ENCODE results near the gene EXOC4. TPM values are rescaled to one million over a fixed set of nuclear protein-coding genes. Genes with fewer than 3 reads are reported as not detected.

The EXOC4 gene
- total RNA-seq, 2 donors from 2014 or later = 106 to 115 TPM

GRCh38 chr7:133372337-133372736, 119.5 kb downstream of the EXOC4 start:
- no peaks in the 10 kb centered on the region for H3K9me3 ChIP-seq (ENCODE audit: control insufficient read depth, low read length)
- Mint-ChIP-seq H3K27ac (no peak overlapping the region), H3K4me3 (no peak overlapping the region), H3K4me1 (peaks cover 9% of the 10 kb centered on the region), H3K36me3 (ENCODE audit: low read depth) (peaks cover 14% of the 10 kb centered on the region), H3K9me3 (no peaks in the 10 kb centered on the region), H3K27me3 (ENCODE audit: insufficient read depth) (no peaks in the 10 kb centered on the region)
- 98% methylated on average over 1 of the region's 1 CpG; no CpG with 5 or more reads in 1 of the 2 experiments for WGBS, 2 experiments (ENCODE audit: insufficient coverage in 1 of 2, insufficient read length in 1 of 2)
- no peak overlapping the region for H3K4me3 ChIP-seq (ENCODE audit: low read length)
- H3K9ac ChIP-seq (ENCODE audit: extremely low read depth, low read length, poor library complexity, severe bottlenecking) = no peak overlapping the region
- DNase-seq = no peak
- H3K36me3 ChIP-seq (ENCODE audit: control insufficient read depth, insufficient read depth, low read length) = peaks cover 7% of the 10 kb centered on the region
- H3K4me1 ChIP-seq (ENCODE audit: control insufficient read depth, insufficient read depth, low read length) = no peaks in the 10 kb centered on the region
- no peak for TF ChIP-seq CTCF (conservative IDR thresholded peaks at IDR 0.05)
- no peak overlapping the region for H3K27ac ChIP-seq (ENCODE audit: low read depth, low read length)
- H3K27me3 ChIP-seq (ENCODE audit: control insufficient read depth, insufficient read depth, low read length, poor library complexity, severe bottlenecking) = no peaks in the 10 kb centered on the region

GRCh38 chr7:133376514-133376913, 123.6 kb downstream of the EXOC4 start:
- H3K4me3 Mint-ChIP-seq = no peak overlapping the region
- H3K27me3 ChIP-seq (ENCODE audit: control insufficient read depth, insufficient read depth, low read length, poor library complexity, severe bottlenecking) = no peaks in the 10 kb centered on the region
- H3K4me1 ChIP-seq (ENCODE audit: control insufficient read depth, insufficient read depth, low read length) = no peaks in the 10 kb centered on the region
- no peak overlapping the region for H3K4me3 ChIP-seq (ENCODE audit: low read length)
- peaks cover 7% of the 10 kb centered on the region for H3K36me3 ChIP-seq (ENCODE audit: control insufficient read depth, insufficient read depth, low read length)
- H3K27me3 Mint-ChIP-seq (ENCODE audit: insufficient read depth) = no peaks in the 10 kb centered on the region
- H3K27ac Mint-ChIP-seq = no peak overlapping the region
- H3K9me3 Mint-ChIP-seq = no peaks in the 10 kb centered on the region
- DNase-seq = no peak
- no peak overlapping the region for H3K27ac ChIP-seq (ENCODE audit: low read depth, low read length)
- WGBS, 2 experiments (ENCODE audit: insufficient coverage in 1 of 2, insufficient read length in 1 of 2) = 100% methylated on average over 1 of the region's 1 CpG; no CpG with 5 or more reads in 1 of the 2 experiments
- no peaks in the 10 kb centered on the region for H3K9me3 ChIP-seq (ENCODE audit: control insufficient read depth, low read length)
- no peak for TF ChIP-seq CTCF (conservative IDR thresholded peaks at IDR 0.05)
- H3K9ac ChIP-seq (ENCODE audit: extremely low read depth, low read length, poor library complexity, severe bottlenecking) = no peak overlapping the region
- peaks cover 4% of the 10 kb centered on the region for H3K4me1 Mint-ChIP-seq
- peaks cover 23% of the 10 kb centered on the region for H3K36me3 Mint-ChIP-seq (ENCODE audit: low read depth)

- no peak overlapping the region for H3K4me3 ChIP-seq (ENCODE audit: low read length)
- DNase-seq = no peak
- peaks cover 10% of the 10 kb centered on the region for H3K36me3 Mint-ChIP-seq (ENCODE audit: low read depth)
- H3K27me3 Mint-ChIP-seq (ENCODE audit: insufficient read depth) = no peaks in the 10 kb centered on the region
- no peak overlapping the region for H3K27ac ChIP-seq (ENCODE audit: low read depth, low read length)
- peaks cover 6% of the 10 kb centered on the region for H3K4me1 ChIP-seq (ENCODE audit: control insufficient read depth, insufficient read depth, low read length)
- H3K9ac ChIP-seq (ENCODE audit: extremely low read depth, low read length, poor library complexity, severe bottlenecking) = no peak overlapping the region
- H3K27me3 ChIP-seq (ENCODE audit: control insufficient read depth, insufficient read depth, low read length, poor library complexity, severe bottlenecking) = no peaks in the 10 kb centered on the region
- peaks cover 23% of the 10 kb centered on the region for H3K4me1 Mint-ChIP-seq
- H3K36me3 ChIP-seq (ENCODE audit: control insufficient read depth, insufficient read depth, low read length) = peaks cover 3% of the 10 kb centered on the region
- no peak overlapping the region for H3K4me3 Mint-ChIP-seq
- no peaks in the 10 kb centered on the region for H3K9me3 ChIP-seq (ENCODE audit: control insufficient read depth, low read length)
- TF ChIP-seq CTCF (conservative IDR thresholded peaks at IDR 0.05) = no peak
- H3K9me3 Mint-ChIP-seq = no peaks in the 10 kb centered on the region
- no peak overlapping the region for H3K27ac Mint-ChIP-seq
- 91% methylated on average over 1 of the region's 1 CpG; no CpG with 5 or more reads in 1 of the 2 experiments for whole genome bisulfite sequencing, 2 experiments (ENCODE audit: insufficient coverage in 1 of 2, insufficient read length in 1 of 2)
Measured at GRCh38 chr7:133381965-133382364, 129.1 kb downstream of the EXOC4 start.
